Astrocyte of the hippocampus (primary cell): ENCODE measurements around the gene KLHL33.

ENCODE experiments used
- DNase-seq: peaks from one replicate; pipeline ENCODE4 v3.0.0; 2011; ENCODE audit warnings: low read depth, low spot score

Gene KLHL33, protein sequence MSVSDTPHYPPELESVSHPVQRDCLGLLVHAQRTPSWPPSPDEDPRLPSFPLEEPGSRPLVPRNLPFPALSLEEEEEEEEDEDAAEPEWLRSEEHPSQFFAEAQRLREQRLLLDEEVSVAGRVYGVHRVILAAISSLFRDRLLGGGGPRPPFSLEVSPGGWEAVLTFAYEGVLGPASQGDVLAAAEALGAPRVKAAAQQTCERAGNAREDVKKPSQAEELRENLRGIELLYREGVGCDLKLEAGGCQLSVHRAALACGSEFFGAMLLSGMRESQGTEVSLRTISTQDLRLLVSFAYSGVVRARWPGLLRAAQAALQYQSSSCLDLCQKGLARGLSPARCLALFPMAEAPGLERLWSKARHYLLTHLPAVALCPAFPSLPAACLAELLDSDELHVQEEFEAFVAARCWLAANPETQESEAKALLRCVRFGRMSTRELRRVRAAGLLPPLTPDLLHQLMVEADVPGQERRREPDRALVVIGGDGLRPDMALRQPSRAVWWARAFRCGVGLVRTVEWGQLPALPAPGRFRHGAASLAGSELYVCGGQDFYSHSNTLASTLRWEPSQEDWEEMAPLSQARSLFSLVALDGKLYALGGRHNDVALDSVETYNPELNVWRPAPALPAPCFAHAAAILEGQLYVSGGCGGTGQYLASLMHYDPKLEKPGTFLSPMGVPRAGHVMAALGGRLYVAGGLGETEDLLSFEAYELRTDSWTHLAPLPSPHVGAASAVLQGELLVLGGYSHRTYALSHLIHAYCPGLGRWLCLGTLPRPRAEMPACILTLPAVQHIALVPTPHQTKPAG

DNA sequence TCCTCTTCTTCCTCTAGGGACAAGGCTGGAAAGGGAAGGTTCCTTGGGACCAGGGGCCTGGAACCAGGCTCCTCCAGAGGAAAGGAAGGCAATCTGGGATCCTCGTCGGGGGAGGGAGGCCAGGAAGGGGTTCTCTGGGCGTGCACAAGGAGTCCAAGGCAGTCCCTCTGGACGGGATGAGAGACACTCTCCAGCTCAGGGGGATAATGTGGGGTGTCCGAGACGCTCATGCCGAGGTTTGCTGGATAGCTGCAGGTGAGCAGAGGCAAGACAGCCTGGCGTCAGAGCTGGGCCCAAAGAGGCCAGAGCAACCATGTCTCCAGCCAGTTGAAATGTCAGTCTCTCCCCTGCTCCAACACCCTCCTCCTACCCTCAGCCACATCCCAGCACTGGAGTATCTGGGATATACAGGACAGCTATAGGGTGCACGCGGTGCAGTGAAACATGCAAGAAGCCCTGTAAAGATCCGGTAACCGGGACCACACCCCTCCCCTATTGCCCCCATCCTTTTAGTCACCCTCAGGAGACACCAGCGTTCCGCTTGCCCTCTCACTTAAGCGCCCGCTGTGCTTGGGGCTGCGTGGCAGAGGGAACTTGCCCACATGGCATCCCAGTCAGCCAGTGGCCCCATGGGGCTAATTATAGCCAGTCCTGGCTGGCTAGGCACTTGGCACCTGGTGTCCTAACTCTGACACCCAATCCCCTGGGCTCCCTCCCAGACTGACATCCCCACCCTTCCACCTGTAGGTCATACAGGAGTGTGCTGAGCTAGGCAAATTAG, at the start of gene KLHL33:
TSS of gene KLHL33 (minus strand) at position 585 of the 781 bp plus-strand sequence. CDS start at position 230, 355 bp downstream.
- DNase-seq, result no peak

DNA sequence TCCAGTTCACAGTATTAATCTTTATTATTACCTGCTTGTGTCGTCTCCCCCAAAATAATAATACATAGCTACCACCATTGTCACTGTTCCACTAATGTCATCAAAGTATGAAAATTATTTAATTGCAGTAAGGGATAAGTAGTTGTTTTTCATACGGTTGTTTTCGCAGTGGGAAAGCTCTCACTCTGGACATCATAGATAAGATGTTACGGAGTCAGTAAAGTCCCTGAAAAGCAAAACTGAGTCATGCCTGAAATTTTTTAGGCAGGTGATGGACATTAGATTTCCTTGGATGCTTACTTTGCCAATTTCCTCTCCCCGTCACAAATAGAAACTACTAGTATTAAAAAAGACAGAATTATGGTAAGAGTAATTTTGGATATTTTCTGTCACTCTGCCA, 46.4 kb upstream of the KLHL33 start:
- no peak for DNase-seq

DNA sequence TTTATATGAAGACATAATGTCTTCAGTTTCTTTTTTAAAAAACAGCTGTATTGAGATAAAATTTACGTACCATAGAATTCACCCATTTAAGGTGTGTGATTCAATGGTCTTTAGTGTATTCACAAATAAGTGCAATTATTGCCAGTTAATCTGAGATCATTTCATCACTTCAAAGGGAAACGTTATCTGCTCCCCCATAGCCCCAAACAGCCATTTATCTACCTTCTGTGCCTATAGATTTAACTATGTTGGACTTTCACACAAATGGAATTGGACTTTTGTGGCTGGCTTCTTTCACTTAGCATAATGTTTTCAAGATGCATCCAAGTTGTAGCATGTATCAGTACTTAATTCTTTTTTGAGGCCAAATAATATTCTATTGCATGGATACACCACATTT, 42.9 kb upstream of the KLHL33 start:
- DNase-seq, result no peak

GRCh38 chr14:20477211-20477876, 41.4 kb upstream of the KLHL33 start:
- DNase-seq, result peak; percentile 76

DNA sequence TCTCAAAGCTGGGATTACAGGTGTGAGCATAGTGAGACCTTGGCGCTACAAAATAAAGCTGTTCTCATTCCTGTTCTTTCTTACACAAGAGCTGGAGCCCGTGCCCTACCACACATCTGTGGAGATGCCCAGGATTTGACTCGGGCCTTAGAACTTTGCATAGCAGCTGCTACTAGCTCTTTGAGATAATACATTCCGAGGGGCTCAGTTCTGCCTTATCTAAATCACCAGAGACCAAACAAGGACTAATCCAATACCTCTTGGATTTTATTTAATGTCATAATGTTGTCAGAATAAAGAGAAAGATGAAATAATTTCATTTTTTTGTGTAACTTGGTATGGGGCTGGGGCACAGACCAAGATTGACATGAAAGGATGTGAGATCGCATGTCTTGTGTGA, 40.8 kb upstream of the KLHL33 start:
- no peak for DNase-seq

GRCh38 chr14:20472536-20473169, 36.7 kb upstream of the KLHL33 start:
- no peak for DNase-seq

DNA sequence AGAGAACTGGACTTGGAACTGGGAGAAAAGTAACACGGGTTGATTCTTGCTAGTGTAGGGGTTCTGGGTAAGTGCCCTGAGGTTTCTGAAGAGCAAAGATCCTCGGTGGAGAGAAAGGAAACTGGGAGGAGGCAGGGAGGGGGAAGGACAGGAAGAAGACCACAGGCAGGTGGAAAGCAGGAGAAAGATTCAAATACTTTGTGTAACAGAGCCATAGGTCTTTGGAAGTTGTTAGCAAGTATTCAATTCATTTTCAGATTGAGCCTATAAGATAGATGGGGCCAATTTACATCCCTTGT, 34.6 kb upstream of the KLHL33 start:
- no peak for DNase-seq

GRCh38 chr14:20469890-20470602, 34.1 kb upstream of the KLHL33 start:
- peak; percentile 63 for DNase-seq

DNA sequence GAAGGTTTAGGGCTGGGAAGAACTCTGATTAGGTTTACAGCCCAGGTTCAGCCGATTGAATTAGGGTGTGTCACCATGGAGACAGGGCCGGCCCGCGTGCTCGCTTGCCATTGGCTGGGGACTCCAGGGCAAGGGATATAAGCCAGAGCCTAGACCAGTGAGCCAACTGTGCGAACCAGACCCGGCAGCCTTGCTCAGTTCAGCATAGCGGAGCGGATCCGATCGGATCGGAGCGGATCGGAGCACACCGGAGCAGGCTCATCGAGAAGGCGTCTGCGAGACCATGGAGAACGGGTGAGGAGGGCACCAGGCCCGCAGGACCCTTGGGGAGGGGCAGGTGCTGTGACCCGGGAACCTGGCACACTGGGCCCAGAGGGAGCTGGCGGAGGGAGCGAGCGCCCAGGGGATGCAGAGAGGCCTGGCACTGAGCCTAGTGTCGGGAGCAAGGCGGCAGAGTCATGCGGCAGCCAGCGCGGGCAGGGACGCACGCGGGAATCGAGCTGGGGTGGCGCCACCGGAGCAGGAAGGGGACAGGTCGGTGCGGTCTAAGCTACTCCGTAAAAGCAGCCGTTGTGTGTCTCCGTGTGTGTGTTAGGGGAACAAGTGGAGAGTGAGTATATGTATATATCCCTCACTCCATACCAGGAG, 33.4 kb upstream of the KLHL33 start, which contains the start of gene PNP:
TSS of gene PNP (plus strand) at position 165 of the 648 bp plus-strand sequence. CDS start at position 284, 119 bp downstream.
- DNase-seq, result peak; percentile 89

GRCh38 chr14:20468764-20469241, 32.8 kb upstream of the KLHL33 start:
- no peak for DNase-seq

DNA sequence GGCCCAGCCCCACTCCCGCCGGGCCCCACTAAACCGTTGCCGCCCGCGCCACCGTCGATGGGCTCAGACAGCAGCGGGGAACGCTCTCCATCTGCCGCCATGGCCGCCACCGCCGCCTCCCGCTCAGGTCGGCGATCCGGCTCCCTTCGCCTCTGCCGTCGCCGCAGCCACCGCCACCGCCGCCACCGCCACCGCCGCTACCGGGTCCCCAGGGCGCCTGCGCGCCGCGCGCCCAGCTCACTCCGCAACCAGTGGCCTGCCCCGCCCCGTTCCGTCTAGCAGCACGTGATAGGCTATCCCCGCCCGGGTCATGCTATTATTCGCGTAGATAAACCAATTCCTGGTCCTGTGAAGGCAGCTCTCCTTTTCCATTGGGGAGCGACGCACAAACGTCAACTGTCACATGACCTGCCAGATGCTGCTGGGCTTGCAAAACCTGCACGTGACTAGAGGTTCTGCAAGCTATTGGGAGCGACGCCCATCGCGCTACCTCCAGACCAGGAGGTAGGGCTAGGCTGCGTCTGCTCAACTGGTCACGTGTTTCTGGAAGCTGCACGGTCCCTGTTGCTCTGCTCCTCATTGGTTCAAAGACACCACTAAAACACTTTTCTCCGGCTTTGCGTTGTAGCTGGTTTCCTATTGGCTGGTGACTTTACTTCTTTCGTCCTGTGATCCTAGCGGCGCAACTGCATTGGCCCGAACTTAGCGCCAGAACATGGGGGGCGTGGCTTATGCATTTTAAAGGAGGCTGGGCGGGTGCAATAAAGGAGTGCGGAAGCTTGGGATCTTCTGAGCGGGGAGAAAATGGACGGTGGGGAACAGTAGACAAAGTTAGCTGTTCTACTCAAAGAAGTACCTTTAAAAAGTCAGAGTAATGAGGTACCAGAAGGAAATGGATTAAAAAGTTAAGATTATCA, 25.5 kb upstream of the KLHL33 start, which contains the start of gene PIP4P1:
TSS of gene PIP4P1 (minus strand) at position 210 of the 917 bp plus-strand sequence. CDS start at position 101, 109 bp downstream.
- DNase-seq, result peak; percentile 100

GRCh38 chr14:20460458-20461224, 24.7 kb upstream of the KLHL33 start:
- no peak for DNase-seq

GRCh38 chr14:20458031-20458789, 22.2 kb upstream of the KLHL33 start:
- no peak for DNase-seq

GRCh38 chr14:20456971-20457370, 21.0 kb upstream of the KLHL33 start:
- no peak for DNase-seq

- peak; percentile 61 for DNase-seq
Measured at GRCh38 chr14:20455355-20456300, 19.7 kb upstream of the KLHL33 start.
